ENCODE data around the gene MAT2A. TPM values are rescaled to one million over a fixed set of nuclear protein-coding genes. Genes with fewer than 3 reads are reported as not detected.

MAT2A gene
- total and polyA plus RNA-seq, 9 of the 15 experiments (the other 6 are each of a cell fraction or from before 2014, with no cell fraction given) = 130 to 1,027 (median 240) TPM

DNA sequence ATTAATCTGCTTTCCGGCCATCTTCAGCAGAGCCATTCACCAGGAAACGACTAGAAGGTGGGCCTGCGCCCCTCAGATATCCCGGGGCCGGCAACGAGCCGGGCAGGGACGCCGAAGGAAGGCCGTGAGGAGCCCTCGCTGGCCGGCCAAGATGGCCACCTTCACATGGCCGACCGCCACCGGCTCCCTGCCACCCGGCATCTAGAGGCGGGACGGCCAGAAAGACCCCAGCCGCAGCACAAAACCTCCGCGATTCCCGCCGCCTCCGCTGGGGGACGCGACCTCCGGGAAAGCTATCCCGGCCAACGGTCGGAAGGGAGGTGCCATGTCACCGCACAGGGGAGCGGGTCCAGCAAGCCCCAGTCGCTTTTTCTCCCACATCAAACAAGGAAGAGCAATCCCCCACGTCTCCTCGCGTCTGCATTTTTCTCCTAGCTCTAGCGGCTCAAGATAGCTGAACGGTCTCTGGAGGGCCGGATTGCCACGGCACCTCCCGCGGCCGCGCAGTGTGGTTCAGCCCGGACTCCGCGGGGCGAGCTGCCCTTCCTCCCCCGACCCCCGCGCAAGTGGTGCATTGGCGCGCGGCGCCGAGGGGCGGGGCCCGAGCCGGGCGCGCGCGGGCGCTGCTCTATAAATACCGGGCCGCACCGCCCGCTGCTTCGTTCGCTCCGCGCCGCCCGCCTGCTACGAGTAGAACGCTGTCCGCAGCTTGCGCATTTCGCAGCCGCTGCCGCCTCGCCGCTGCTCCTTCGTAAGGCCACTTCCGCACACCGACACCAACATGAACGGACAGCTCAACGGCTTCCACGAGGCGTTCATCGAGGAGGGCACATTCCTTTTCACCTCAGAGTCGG lies at the start of gene MAT2A (continued):
- TF ChIP-seq, protein P1, sequence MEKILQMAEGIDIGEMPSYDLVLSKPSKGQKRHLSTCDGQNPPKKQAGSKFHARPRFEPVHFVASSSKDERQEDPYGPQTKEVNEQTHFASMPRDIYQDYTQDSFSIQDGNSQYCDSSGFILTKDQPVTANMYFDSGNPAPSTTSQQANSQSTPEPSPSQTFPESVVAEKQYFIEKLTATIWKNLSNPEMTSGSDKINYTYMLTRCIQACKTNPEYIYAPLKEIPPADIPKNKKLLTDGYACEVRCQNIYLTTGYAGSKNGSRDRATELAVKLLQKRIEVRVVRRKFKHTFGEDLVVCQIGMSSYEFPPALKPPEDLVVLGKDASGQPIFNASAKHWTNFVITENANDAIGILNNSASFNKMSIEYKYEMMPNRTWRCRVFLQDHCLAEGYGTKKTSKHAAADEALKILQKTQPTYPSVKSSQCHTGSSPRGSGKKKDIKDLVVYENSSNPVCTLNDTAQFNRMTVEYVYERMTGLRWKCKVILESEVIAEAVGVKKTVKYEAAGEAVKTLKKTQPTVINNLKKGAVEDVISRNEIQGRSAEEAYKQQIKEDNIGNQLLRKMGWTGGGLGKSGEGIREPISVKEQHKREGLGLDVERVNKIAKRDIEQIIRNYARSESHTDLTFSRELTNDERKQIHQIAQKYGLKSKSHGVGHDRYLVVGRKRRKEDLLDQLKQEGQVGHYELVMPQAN (IDR thresholded peaks at IDR 0.05; ENCODE audit: borderline replicate concordance) = no peak
- TF ChIP-seq ZNF780A (CRISPR knock-in tag; IDR thresholded peaks at IDR 0.05) (no peak), POLR2AphosphoS5 (IDR thresholded peaks at IDR 0.05; ENCODE audit: control insufficient read depth, insufficient read depth, low read depth, low read length) (peak; percentile 99), ETV6 (IDR thresholded peaks at IDR 0.05; ENCODE audit: borderline replicate concordance in 1 of 2, low read depth in 2 of 2, low read length in 1 of 2) (no peak; a peak in 1 of 4 replicates), ETV6 (CRISPR knock-in tag; IDR thresholded peaks at IDR 0.05; ENCODE audit: borderline replicate concordance) (peak; percentile 56; the same call in 1 of the 2 replicates), TOE1 (IDR thresholded peaks at IDR 0.05; ENCODE audit: borderline replicate concordance) (peak; percentile 91), TOE1 (CRISPR knock-in tag; IDR thresholded peaks at IDR 0.05; ENCODE audit: borderline replicate concordance, low read depth) (peak; percentile 97), TARDBP (IDR thresholded peaks at IDR 0.05) (peak; percentile 63; the same call in 1 of the 2 replicates), SMARCB1 (IDR thresholded peaks at IDR 0.05; ENCODE audit: insufficient read length, low read depth) (no peak)
- TF ChIP-seq, protein P2, sequence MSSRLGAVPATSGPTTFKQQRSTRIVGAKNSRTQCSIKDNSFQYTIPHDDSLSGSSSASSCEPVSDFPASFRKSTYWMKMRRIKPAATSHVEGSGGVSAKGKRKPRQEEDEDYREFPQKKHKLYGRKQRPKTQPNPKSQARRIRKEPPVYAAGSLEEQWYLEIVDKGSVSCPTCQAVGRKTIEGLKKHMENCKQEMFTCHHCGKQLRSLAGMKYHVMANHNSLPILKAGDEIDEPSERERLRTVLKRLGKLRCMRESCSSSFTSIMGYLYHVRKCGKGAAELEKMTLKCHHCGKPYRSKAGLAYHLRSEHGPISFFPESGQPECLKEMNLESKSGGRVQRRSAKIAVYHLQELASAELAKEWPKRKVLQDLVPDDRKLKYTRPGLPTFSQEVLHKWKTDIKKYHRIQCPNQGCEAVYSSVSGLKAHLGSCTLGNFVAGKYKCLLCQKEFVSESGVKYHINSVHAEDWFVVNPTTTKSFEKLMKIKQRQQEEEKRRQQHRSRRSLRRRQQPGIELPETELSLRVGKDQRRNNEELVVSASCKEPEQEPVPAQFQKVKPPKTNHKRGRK (tag; IDR thresholded peaks at IDR 0.05) = no peak
- TF ChIP-seq, protein P3, sequence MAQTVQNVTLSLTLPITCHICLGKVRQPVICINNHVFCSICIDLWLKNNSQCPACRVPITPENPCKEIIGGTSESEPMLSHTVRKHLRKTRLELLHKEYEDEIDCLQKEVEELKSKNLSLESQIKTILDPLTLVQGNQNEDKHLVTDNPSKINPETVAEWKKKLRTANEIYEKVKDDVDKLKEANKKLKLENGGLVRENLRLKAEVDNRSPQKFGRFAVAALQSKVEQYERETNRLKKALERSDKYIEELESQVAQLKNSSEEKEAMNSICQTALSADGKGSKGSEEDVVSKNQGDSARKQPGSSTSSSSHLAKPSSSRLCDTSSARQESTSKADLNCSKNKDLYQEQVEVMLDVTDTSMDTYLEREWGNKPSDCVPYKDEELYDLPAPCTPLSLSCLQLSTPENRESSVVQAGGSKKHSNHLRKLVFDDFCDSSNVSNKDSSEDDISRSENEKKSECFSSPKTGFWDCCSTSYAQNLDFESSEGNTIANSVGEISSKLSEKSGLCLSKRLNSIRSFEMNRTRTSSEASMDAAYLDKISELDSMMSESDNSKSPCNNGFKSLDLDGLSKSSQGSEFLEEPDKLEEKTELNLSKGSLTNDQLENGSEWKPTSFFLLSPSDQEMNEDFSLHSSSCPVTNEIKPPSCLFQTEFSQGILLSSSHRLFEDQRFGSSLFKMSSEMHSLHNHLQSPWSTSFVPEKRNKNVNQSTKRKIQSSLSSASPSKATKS (CRISPR knock-in tag; IDR thresholded peaks at IDR 0.05) = no peak
- TF ChIP-seq, protein P4, sequence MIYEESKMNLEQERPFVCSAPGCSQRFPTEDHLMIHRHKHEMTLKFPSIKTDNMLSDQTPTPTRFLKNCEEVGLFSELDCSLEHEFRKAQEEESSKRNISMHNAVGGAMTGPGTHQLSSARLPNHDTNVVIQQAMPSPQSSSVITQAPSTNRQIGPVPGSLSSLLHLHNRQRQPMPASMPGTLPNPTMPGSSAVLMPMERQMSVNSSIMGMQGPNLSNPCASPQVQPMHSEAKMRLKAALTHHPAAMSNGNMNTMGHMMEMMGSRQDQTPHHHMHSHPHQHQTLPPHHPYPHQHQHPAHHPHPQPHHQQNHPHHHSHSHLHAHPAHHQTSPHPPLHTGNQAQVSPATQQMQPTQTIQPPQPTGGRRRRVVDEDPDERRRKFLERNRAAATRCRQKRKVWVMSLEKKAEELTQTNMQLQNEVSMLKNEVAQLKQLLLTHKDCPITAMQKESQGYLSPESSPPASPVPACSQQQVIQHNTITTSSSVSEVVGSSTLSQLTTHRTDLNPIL (CRISPR knock-in tag; IDR thresholded peaks at IDR 0.05) = no peak
- TF ChIP-seq, protein P5, sequence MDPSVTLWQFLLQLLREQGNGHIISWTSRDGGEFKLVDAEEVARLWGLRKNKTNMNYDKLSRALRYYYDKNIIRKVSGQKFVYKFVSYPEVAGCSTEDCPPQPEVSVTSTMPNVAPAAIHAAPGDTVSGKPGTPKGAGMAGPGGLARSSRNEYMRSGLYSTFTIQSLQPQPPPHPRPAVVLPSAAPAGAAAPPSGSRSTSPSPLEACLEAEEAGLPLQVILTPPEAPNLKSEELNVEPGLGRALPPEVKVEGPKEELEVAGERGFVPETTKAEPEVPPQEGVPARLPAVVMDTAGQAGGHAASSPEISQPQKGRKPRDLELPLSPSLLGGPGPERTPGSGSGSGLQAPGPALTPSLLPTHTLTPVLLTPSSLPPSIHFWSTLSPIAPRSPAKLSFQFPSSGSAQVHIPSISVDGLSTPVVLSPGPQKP (CRISPR knock-in tag; IDR thresholded peaks at IDR 0.05) = no peak
- TF ChIP-seq, protein P6, sequence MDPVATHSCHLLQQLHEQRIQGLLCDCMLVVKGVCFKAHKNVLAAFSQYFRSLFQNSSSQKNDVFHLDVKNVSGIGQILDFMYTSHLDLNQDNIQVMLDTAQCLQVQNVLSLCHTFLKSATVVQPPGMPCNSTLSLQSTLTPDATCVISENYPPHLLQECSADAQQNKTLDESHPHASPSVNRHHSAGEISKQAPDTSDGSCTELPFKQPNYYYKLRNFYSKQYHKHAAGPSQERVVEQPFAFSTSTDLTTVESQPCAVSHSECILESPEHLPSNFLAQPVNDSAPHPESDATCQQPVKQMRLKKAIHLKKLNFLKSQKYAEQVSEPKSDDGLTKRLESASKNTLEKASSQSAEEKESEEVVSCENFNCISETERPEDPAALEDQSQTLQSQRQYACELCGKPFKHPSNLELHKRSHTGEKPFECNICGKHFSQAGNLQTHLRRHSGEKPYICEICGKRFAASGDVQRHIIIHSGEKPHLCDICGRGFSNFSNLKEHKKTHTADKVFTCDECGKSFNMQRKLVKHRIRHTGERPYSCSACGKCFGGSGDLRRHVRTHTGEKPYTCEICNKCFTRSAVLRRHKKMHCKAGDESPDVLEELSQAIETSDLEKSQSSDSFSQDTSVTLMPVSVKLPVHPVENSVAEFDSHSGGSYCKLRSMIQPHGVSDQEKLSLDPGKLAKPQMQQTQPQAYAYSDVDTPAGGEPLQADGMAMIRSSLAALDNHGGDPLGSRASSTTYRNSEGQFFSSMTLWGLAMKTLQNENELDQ (CRISPR knock-in tag; IDR thresholded peaks at IDR 0.05; ENCODE audit: borderline replicate concordance) = no peak

Measured in K562 (cell line).